MM.1S (cell line): Measurements from ENCODE around the gene MGST3.

Experiments
- EZH2 ChIP-seq: fragments of 300-600 bp; sonication (generic); optimal IDR thresholded peaks from 2 replicates; pipeline ENCODE3; 2017; ENCODE audit warnings: low read depth, mild to moderate bottlenecking, antibody characterized with exemption, low read length, mixed read lengths
- EZH2phosphoT487 ChIP-seq: fragments of 300-600 bp; sonication (generic); IDR thresholded peaks from 2 replicates; pipeline ENCODE4 v1.6.1; 2018; ENCODE audit warnings: antibody characterized with exemption, low read length
- TF ChIP-seq, protein P1 (sequence below): fragments of 300-600 bp; sonication (generic); IDR thresholded peaks from 2 replicates; pipeline ENCODE4 v1.5.1; 2016; ENCODE audit warnings: antibody characterized with exemption, low read length, mixed read lengths

DNA sequence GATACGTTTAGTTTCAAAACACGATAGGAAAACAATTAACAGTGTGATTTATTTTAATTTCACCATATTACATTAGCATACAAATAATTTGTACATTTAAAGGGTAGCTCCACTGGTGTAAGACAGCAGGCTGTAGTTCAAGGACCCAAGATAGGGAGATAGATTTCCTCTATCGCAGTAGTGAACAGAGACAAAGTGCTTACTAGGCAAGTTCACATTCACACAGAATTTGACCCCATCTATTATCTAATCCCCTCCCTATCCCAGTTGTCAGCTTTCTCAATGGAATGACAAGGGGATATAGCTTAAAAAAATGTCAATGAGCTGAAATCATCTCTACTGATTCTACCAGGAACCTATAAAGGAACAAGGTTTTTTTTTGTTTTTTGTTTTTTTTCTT, 31.2 kb downstream of the MGST3 start:
- TF ChIP-seq, protein P1, sequence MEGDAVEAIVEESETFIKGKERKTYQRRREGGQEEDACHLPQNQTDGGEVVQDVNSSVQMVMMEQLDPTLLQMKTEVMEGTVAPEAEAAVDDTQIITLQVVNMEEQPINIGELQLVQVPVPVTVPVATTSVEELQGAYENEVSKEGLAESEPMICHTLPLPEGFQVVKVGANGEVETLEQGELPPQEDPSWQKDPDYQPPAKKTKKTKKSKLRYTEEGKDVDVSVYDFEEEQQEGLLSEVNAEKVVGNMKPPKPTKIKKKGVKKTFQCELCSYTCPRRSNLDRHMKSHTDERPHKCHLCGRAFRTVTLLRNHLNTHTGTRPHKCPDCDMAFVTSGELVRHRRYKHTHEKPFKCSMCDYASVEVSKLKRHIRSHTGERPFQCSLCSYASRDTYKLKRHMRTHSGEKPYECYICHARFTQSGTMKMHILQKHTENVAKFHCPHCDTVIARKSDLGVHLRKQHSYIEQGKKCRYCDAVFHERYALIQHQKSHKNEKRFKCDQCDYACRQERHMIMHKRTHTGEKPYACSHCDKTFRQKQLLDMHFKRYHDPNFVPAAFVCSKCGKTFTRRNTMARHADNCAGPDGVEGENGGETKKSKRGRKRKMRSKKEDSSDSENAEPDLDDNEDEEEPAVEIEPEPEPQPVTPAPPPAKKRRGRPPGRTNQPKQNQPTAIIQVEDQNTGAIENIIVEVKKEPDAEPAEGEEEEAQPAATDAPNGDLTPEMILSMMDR = no peak
- TF ChIP-seq EZH2 (no peak), EZH2phosphoT487 (no peak)
